Measurements from ENCODE around the gene AVEN.

Gene AVEN

DNA sequence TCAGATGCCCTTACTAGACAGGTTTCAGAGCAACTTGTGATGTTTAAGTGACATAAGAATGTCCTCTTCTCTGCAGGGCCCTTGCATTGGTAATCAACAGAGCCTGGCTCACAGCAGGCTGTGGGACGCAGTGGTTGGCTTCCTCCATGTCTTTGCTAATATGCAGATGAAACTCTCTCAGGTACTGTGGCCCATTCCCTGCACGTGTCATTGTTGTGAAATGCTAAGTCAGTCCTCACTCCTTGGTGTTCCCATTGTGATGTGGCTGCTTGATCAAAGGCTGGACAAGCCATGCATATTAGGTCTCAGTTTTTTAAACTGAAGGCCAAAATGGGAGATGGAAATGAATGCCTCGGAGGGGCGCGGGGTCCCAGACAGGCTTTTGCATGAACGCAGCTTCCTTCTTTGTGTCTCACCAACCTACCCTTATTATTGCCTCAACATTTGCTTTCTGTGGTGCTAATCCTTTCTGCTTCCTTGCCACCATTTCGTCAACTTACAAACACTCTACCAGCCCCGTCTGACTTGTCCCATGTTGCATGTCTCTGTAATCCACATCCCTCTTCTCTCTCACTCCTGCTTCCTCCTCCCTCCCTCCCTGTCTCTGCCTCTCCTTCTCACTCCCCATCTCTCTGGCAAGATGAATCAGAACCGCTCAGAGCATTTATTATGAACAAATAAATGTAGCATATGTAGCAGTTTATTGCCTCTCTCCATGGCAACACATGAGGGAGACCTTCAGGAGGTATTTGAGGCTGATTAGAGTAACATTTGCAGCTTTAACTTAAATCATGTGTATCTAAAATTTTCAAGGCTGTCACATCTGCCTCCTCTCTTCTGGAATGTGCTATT is 203.9 kb downstream of the AVEN start:
- Histone ChIP-seq H4K20me1 (ENCODE audit: control insufficient read depth, insufficient read depth, low read depth, low read length) (no peaks in the 10 kb centered on the region), H3K27me3 (ENCODE audit: control insufficient read depth, low read length) (peaks cover 4% of the 10 kb centered on the region; the same call in 1 of the 2 replicates), H3K4me2 (ENCODE audit: low read length) (no peak overlapping the region), H3K36me3 (ENCODE audit: control insufficient read depth, low read length) (no peaks in the 10 kb centered on the region), H3K4me3 (ENCODE audit: low read length) (no peak overlapping the region), H3K9me3 (ENCODE audit: control insufficient read depth, insufficient read depth, low read length) (no peaks in the 10 kb centered on the region), H3K79me2 (ENCODE audit: control insufficient read depth, low read length) (no peaks in the 10 kb centered on the region), H3K9me2 (replicated peaks; ENCODE audit: control insufficient read depth, low read length) (no peaks in the 10 kb centered on the region), H3K27ac (ENCODE audit: low read depth, low read length) (no peak overlapping the region), H3F3A (ENCODE audit: control insufficient read depth, insufficient read depth) (no peaks in the 10 kb centered on the region), H3K4me1 (ENCODE audit: control insufficient read depth, low read length) (no peaks in the 10 kb centered on the region)
- TF ChIP-seq EZH2phosphoT487 (IDR thresholded peaks at IDR 0.05; ENCODE audit: borderline replicate concordance, low read length), result no peak
- TF ChIP-seq, protein P1, sequence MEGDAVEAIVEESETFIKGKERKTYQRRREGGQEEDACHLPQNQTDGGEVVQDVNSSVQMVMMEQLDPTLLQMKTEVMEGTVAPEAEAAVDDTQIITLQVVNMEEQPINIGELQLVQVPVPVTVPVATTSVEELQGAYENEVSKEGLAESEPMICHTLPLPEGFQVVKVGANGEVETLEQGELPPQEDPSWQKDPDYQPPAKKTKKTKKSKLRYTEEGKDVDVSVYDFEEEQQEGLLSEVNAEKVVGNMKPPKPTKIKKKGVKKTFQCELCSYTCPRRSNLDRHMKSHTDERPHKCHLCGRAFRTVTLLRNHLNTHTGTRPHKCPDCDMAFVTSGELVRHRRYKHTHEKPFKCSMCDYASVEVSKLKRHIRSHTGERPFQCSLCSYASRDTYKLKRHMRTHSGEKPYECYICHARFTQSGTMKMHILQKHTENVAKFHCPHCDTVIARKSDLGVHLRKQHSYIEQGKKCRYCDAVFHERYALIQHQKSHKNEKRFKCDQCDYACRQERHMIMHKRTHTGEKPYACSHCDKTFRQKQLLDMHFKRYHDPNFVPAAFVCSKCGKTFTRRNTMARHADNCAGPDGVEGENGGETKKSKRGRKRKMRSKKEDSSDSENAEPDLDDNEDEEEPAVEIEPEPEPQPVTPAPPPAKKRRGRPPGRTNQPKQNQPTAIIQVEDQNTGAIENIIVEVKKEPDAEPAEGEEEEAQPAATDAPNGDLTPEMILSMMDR (IDR thresholded peaks at IDR 0.05; ENCODE audit: low read depth, low read length, poor library complexity, severe bottlenecking), result no peak

DNA sequence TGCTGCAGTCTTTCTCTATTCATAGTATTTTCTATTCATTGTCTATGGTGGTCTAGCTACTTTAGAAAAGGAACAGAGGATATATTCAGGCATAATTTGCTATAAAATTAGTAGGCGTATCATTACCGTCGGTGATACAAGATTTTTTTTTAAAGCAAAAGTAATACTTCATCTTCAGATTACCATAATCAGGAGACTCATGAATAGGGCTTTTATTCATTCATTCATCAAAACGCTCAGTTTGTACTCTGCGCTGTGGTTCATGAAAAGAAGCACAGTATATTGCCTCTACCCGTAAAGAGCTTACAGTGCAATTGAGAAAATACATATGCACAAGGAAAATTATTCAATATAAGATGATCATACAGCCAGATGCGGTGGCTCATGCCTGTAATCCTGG is 207.4 kb downstream of the AVEN start:
- Histone ChIP-seq H3K27ac (ENCODE audit: low read depth, low read length) (no peak overlapping the region), H3K4me2 (ENCODE audit: low read length) (no peak overlapping the region), H3K9me3 (ENCODE audit: control insufficient read depth, insufficient read depth, low read length) (no peaks in the 10 kb centered on the region), H3K36me3 (ENCODE audit: control insufficient read depth, low read length) (no peaks in the 10 kb centered on the region), H4K20me1 (ENCODE audit: control insufficient read depth, insufficient read depth, low read depth, low read length) (no peaks in the 10 kb centered on the region), H3K79me2 (ENCODE audit: control insufficient read depth, low read length) (no peaks in the 10 kb centered on the region), H3F3A (ENCODE audit: control insufficient read depth, insufficient read depth) (no peaks in the 10 kb centered on the region), H3K27me3 (ENCODE audit: control insufficient read depth, low read length) (peaks cover 7% of the 10 kb centered on the region; the same call in 1 of the 2 replicates), H3K4me1 (ENCODE audit: control insufficient read depth, low read length) (no peaks in the 10 kb centered on the region), H3K9me2 (replicated peaks; ENCODE audit: control insufficient read depth, low read length) (no peaks in the 10 kb centered on the region), H3K4me3 (ENCODE audit: low read length) (no peak overlapping the region)
- TF ChIP-seq, protein P1 (IDR thresholded peaks at IDR 0.05; ENCODE audit: low read depth, low read length, poor library complexity, severe bottlenecking), result no peak
- TF ChIP-seq EZH2phosphoT487 (IDR thresholded peaks at IDR 0.05; ENCODE audit: borderline replicate concordance, low read length), result no peak

DNA sequence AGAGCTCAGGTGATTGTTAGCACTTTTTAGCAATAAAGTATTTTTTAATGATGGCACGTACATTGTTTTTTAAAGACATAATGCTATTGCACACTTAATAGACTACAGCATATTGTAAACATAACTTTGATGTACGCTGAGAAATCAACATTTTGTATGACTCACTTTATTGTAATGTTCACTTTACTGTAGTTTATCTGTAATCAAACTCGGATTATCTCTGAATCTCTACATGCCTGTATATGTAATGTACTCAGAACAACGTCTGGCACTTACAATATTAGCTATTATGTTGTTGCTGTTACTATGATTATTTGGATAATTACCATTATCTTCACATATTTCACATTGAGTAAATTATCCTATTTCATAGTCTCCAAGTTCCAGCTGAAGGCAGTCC is 208.7 kb downstream of the AVEN start:
- H3K4me1 ChIP-seq (ENCODE audit: control insufficient read depth, low read length), result no peaks in the 10 kb centered on the region
- H3K79me2 ChIP-seq (ENCODE audit: control insufficient read depth, low read length), result no peaks in the 10 kb centered on the region
- no peak overlapping the region for H3K4me2 ChIP-seq (ENCODE audit: low read length)
- no peaks in the 10 kb centered on the region for H4K20me1 ChIP-seq (ENCODE audit: control insufficient read depth, insufficient read depth, low read depth, low read length)
- H3F3A ChIP-seq (ENCODE audit: control insufficient read depth, insufficient read depth), result no peaks in the 10 kb centered on the region
- H3K4me3 ChIP-seq (ENCODE audit: low read length), result no peak overlapping the region
- no peak for TF ChIP-seq EZH2phosphoT487 (IDR thresholded peaks at IDR 0.05; ENCODE audit: borderline replicate concordance, low read length)
- TF ChIP-seq, protein P1 (IDR thresholded peaks at IDR 0.05; ENCODE audit: low read depth, low read length, poor library complexity, severe bottlenecking), result no peak
- H3K27me3 ChIP-seq (ENCODE audit: control insufficient read depth, low read length), result peaks cover 8% of the 10 kb centered on the region; the same call in 1 of the 2 replicates
- no peaks in the 10 kb centered on the region for H3K9me3 ChIP-seq (ENCODE audit: control insufficient read depth, insufficient read depth, low read length)
- H3K27ac ChIP-seq (ENCODE audit: low read depth, low read length), result no peak overlapping the region
- no peaks in the 10 kb centered on the region for H3K36me3 ChIP-seq (ENCODE audit: control insufficient read depth, low read length)
- H3K9me2 ChIP-seq (replicated peaks; ENCODE audit: control insufficient read depth, low read length), result no peaks in the 10 kb centered on the region
